ENCODE measurements around the gene FAM83F.
"Not testable (repeated sequence)": the region's sequence is repeated elsewhere in the genome, so short reads cannot be mapped to it uniquely, and the experiment has no call there.

Gene FAM83F

DNA sequence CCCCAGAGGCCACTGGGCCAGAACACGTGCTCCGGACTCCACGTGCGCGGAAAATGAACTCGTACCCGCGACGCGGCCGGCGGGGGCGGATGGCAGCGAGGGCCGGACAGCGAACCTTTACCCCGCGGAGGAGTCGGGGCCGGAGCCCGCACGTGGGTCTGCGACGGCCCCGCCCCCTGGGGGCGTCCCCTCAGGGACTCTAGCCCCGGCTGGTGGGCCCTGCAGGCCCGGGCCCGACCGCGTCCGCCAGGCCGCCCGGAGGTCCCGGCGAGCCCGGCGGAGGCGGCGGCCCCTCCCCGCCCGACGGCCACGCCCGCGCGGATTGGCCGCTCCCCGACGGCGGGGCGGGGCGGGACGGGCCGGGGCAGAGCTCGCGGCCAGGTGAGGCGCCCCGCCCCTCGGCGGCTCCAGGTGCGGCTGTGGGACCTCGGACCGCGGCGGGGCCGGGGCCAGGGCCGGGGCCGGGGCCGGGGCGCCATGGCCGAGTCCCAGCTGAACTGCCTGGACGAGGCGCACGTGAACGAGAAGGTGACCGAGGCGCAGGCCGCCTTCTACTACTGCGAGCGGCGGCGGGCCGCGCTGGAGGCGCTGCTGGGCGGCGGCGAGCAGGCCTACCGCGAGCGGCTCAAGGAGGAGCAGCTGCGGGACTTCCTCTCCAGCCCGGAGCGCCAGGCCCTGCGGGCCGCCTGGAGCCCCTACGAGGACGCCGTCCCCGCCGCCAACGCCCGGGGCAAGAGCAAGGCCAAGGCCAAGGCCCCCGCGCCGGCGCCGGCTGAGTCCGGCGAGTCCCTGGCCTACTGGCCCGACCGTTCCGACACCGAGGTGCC, at the start of gene FAM83F:
Gene FAM83F (plus strand): TSS at position 389 of the 827 bp plus-strand sequence. CDS start 89 bp downstream, at position 478.
- no peak for FAIRE-seq

DNA sequence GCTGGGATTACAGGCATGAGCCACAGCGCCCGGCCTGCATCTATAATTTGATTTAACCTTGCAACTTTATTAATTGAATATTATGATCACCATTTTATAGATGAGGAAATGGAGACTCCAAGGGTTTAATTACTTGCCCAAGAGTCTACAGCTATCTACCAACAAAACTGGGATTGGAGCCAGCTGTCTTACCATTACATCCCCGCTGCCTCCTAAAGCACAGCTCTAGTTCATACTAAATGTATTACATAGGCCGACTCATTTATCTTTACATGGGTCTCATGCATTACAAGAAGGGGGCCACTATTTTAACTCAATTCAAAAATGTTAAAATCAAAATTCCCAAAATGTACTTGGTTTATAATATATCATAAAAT, 48.6 kb upstream of the FAM83F start:
- no peak for FAIRE-seq

DNA sequence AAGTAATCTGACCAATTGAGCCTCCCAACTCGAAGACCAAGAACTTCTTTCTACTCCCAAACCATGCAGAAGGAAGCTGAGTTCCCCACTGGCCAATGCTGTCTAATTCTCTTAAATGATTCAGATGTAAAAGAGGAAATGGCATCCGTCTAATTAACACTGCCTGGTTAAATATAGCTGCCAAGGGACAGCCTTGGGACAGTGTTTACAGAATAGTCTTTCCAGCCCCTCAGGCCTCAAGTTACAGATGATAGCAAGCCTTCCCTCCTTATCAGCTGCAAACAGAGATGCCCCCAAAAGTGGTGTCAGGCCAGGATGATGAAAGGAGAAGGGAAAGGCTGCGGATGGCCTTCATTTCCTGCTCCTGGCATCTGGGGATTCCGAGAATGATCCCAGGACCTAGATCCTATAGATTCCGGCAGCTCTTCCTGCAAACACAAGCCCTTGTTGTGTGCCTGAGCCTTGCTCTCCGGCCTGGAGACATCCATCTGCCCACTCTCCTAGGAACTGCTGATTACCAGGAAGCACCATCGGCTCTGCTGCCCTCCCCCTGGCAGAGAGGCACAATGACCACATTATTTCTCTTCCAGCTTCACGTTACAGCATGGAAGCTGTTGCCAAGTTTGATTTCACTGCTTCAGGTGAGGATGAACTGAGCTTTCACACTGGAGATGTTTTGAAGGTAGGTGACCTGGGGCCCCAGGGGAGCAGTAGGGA, 48.1 kb upstream of the FAM83F start:
- FAIRE-seq, result no peak

DNA sequence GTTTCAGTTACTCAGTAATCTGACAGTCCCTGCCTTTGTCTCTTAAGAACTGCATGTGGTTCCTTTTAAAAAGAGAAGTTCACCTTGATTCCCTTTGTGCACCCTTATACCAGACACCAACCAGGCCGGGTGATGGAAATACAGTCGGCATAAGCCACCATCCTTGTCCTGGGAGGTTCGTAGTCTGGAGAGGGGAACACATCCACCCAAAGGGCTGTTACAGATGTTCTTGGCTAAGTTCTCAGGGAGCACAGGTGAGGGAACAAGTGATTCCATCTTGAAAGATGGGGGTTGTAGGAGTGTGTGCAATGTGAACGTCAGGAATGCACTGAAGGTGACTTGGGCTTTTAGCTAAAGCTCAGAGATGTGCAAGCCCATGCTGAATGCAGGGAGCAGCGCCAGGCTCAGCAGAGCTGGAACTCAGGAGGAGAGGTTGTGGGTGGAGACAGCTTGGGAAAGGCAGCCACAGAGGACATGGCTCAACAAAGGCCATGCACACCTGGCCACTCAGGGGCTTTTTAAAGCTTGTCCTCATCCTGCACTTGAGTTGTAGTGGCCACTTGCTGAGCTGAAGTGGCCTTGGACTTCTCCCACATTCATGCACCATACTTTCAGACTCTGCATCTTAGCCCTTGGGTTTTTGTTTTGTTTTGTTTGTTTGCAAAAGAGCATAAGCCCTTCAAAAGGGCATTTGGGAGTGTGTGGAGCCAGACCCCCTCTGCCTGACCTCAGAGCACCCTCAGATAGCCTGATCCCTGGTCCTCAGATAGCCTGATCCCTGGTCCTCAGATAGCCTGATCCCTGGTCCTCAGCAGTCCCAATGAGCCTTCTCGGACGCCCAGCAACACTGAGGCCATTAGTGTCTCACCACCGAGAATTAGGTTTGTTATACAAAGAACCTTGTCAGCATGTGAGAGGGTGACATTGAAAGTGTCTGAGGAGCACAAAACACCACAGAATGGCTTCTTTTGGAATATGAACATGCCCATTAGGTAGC, 47.2 kb upstream of the FAM83F start:
- FAIRE-seq, result no peak

- FAIRE-seq, result no peak
Measured at GRCh38 chr22:39949964-39950737, 44.6 kb upstream of the FAM83F start.

DNA sequence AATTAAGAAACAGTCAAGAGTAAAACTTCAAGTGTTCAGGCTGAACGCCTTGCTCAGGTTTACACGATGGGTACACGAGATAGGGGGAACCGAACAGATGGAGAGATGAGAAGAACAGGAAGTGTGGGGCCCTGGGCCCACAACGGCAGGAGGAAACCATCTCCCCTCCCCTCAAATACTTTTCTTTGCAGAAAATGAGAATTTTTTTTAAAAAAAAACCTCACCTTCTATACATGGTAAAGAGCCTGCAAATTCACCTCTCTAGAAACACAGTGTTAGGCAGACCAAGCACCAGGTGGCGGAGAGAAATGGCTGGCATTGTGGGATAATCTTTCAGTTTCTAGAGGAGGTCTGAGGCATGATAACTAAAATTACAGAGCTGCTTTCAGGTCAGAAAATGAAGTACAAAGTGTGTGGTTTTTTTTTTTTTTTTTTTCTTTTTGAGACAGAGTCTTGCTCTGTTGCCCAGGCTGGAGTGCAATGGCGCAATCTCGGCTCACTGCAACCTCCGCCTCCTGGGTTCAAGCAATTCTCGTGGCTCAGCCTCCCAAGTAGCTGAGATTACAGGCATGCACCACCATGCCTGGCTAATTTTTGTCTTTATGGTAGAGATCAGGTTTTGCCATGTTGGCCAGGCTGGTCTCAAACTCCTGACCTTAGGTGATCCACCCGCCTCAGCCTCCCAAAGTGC, 43.0 kb upstream of the FAM83F start:
- not testable (repeated sequence) for FAIRE-seq

DNA sequence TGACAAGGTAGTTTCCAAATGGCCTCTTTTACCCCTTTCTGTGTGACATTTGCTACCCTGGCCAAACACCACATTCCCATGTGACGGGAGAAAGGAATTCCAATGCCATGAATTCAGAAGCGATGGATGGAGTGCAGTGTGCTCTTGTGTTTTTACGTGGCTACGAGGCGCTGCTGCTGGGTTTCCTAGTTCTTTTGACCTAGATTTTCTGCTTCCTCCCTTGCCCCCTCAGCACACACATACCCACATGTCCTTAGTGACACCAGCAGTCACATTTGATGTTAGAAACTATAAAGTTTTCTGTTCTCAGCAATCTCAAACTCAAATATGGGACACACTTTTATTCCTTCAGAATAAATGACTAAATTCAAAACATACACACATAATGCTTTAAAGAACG, 42.4 kb upstream of the FAM83F start:
- FAIRE-seq, result no peak

DNA sequence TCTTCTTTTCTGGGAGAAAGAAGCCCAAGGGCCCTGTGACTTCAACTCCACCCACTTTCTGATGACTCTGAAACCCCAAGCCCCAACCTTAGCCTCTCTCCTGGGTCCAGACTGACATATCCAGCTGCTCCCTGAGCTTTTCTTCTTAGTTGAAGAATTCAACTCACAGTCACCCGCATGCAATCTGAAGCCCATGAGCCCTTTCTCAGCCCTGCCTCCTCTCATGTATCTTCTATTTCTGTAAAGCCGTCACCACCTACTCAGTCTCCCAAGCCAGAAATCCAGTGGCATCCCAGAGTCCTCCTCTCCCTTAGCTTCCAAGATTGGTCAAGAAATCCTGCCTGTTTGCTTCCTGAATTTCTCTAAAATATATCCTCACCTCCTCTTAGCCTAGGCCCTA, 41.7 kb upstream of the FAM83F start:
- FAIRE-seq, result no peak

- FAIRE-seq, result no peak
Measured at GRCh38 chr22:39954584-39955055, 40.1 kb upstream of the FAM83F start.

- FAIRE-seq, result no peak
Measured at GRCh38 chr22:39955675-39956074, 39.1 kb upstream of the FAM83F start.

DNA sequence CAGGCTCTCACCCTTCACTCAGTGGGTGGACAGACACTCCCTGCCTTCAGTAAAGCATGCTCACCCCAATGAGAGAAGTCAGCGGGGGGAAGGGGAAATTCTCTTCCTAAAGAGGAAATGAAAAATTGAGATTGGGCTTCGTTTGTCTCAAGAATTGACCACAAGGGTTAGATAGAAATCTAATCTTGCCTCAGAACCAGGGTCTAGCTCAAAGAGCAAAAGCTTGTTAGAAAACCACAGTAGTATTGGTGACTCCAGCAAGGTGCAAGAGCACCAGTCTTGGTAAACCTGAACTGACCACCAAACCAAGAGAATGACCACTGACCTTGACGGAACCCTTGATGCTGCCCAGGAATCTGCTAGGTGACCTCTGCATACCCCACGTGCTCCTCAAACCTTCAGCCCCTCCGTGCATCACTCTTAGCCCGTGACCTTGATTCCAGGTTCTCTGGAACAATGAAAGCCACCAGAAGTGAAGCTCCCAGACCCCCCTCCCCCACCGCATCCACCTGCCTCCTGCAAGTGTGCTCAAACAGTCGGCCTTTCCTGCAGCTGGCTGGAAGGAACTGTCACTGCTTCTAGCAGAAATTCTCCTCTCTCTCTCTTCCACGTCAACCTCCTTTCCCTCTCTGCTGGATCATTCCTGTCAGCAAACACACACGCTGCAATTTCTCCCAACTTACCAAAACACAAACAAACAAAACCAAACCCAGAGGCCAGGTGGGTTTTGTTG, 37.7 kb upstream of the FAM83F start:
- no peak for FAIRE-seq

GRCh38 chr22:39958009-39958711, 36.6 kb upstream of the FAM83F start:
- FAIRE-seq, result no peak

DNA sequence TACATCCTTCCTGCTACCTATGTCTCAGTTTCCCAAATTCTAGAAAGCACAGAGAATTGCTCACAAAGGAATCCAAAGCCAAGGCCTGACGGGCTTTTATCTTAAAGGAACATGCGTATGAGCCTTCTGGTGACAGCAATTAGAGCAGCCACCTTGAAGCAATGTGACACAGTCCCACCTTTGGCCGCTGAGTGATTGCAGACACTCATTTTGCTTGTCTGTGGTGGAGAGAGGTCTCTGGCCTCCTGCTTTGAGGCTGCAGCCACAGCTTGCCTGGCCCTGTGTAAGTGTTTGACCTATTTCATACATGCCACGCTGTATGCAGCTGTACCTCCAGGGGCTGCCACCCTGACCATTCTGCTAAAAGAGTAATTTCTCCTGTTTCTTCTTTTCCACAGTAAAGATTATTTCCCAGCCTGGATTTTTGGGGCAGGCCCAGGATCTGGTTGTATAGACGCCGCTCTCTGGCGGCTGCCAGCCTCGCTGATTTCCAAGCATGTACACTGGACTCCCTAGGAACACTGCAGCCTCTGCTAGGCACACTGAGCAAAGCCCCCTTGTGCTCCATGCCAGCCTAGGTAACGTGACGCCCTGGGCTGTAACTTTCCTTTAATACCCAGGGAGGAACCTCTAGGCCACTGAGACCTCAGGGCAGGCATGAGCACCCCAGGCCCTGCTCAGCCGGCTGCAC, 35.7 kb upstream of the FAM83F start:
- no peak for FAIRE-seq

GRCh38 chr22:39959640-39960447, 34.9 kb upstream of the FAM83F start, which contains the start of gene TMA7B:
TMA7B (plus strand) TSS chr22:39960397; CDS start chr22:39964375, 3,978 bp downstream.
- FAIRE-seq, result no peak

GRCh38 chr22:39960791-39961746, 33.7 kb upstream of the FAM83F start:
- no peak for FAIRE-seq

DNA sequence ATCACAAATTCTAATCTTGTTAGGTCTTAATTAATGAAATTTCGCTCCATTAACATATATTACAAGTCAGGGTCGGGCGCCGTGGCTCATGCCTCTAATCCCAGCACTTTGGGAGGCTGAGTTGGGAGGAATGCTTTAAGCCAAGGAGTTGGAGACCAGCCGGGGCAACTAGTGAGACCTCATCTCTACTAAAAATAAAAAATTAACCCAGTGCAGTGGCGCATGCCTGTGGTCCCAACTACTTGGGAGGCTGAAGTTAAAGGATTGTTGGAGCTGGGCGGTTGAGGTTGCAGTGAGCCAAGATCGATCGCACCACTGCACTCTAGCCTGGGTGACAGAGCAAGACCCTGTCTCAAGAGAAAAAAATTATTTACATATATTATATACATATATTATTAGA, 32.7 kb upstream of the FAM83F start:
- FAIRE-seq, result no peak

GRCh38 chr22:39965748-39966147, 29.0 kb upstream of the FAM83F start:
- no peak for FAIRE-seq

Measured in islet of Langerhans (tissue), 1 donor.